Measurements from ENCODE around the gene RAD23A. TPM values are rescaled to one million over a fixed set of nuclear protein-coding genes. Genes with fewer than 3 reads are reported as not detected.

RAD23A gene
- total and polyA plus RNA-seq, 10 of the 15 experiments (the other 5 are each of a cell fraction or from before 2014, with no cell fraction given), result 8.8 to 198 (median 119) TPM

- TF ChIP-seq USF2 (IDR thresholded peaks at IDR 0.05; ENCODE audit: borderline replicate concordance, low read depth, low read length), result no peak
- TF ChIP-seq NFYB (IDR thresholded peaks at IDR 0.05; ENCODE audit: insufficient read depth, low read depth, low read length), result no peak
- TF ChIP-seq EGR1 (IDR thresholded peaks at IDR 0.05; ENCODE audit: borderline replicate concordance in 1 of 2, low read depth in 2 of 2, low read length in 2 of 2), result peak in 1 of 2 experiments; percentile 29; a peak in 1 of 3 replicates
- no peak for TF ChIP-seq CEBPZ (IDR thresholded peaks at IDR 0.05; ENCODE audit: low read depth, low read length)
- TF ChIP-seq ZNF622 (IDR thresholded peaks at IDR 0.05), result no peak
- TF ChIP-seq SREBF2 (IDR thresholded peaks at IDR 0.05; ENCODE audit: low read length), result no peak
- no peak for TF ChIP-seq MEF2B (IDR thresholded peaks at IDR 0.05; ENCODE audit: partially characterized antibody, poor library complexity, severe bottlenecking)
- TF ChIP-seq ZBTB11 (CRISPR knock-in tag; IDR thresholded peaks at IDR 0.05), result no peak
- no peak for TF ChIP-seq HDGF (IDR thresholded peaks at IDR 0.05)
- no peak for TF ChIP-seq GABPA (IDR thresholded peaks at IDR 0.05; ENCODE audit: low read depth)
- TF ChIP-seq RB1 (IDR thresholded peaks at IDR 0.05; ENCODE audit: borderline replicate concordance), result peak; percentile 78; the same call in 1 of the 2 replicates
- TF ChIP-seq MTA2 (IDR thresholded peaks at IDR 0.05; ENCODE audit: low read depth), result no peak
- no peak for TF ChIP-seq KLF5 (IDR thresholded peaks at IDR 0.05; ENCODE audit: partially characterized antibody)
- TF ChIP-seq EED (IDR thresholded peaks at IDR 0.05; ENCODE audit: low read depth), result no peak
- TF ChIP-seq SMARCA5 (IDR thresholded peaks at IDR 0.05), result peak; percentile 81; the same call in 1 of the 2 replicates
- 0 out of 2 replicates have a peak, but pooled peaks have one; percentile 1 for TF ChIP-seq MEF2A (IDR thresholded peaks at IDR 0.05; ENCODE audit: insufficient read depth, low read depth, low read length)
- peak; percentile 55; the same call in 1 of the 2 replicates for TF ChIP-seq ZSCAN29 (IDR thresholded peaks at IDR 0.05)
- TF ChIP-seq CHD4 (IDR thresholded peaks at IDR 0.05), result no peak
- TF ChIP-seq RAD51 (IDR thresholded peaks at IDR 0.05), result no peak
- TF ChIP-seq SIX5 (IDR thresholded peaks at IDR 0.05; ENCODE audit: low read depth, low read length, severe bottlenecking), result peak; percentile 39
- no peak for TF ChIP-seq EZH2 (IDR thresholded peaks at IDR 0.05; ENCODE audit: borderline replicate concordance, control insufficient read depth, low read depth, low read length)
- no peak for TF ChIP-seq MTA3 (IDR thresholded peaks at IDR 0.05; ENCODE audit: borderline replicate concordance, low read length)
Measured at GRCh38 chr19:12956446-12957388, 11.1 kb downstream of the RAD23A start, which contains the start of gene GADD45GIP1 (continued).

All from GM12878 (cell line).